Liver (tissue), 3 donors: Measurements from ENCODE around the gene OTOGL.

Experiments used
- CTCF ChIP-seq: fragments of 150-350 bp; IDR thresholded peaks from 2 replicates; pipeline ENCODE4 v1.5.1; 2017; ENCODE audit warnings: improper control_type of control experiment, low read depth, low read length; ENCODE audit not compliant: missing input control
- EGR1 ChIP-seq, 2 donors: IDR thresholded peaks; 2 replicates each; pipeline ENCODE4 v1.6.1; 2016 to 2018; ENCODE audit warnings: antibody characterized with exemption in 2 of 2, low read depth in 2 of 2
- FOXA2 ChIP-seq: IDR thresholded peaks from 2 replicates; pipeline ENCODE4 v1.6.1; 2016; ENCODE audit warnings: antibody characterized with exemption
- REST ChIP-seq: IDR thresholded peaks from 2 replicates; pipeline ENCODE4 v1.6.1; 2016; ENCODE audit warnings: antibody characterized with exemption, mild to moderate bottlenecking
- donor health status: healthy.
- donor health status: healthy.

GRCh38 chr12:80087486-80088213 lies 11.7 kb upstream of the OTOGL start:
- TF ChIP-seq EGR1 (IDR thresholded peaks at IDR 0.05; ENCODE audit: low read depth in 2 of 2), result no peak
- TF ChIP-seq CTCF, result no peak
- no peak for TF ChIP-seq REST
- no peak for TF ChIP-seq FOXA2
